ENCODE measurements around the gene GTF2F1.

GRCh38 chr19:6350688-6351087 lies 42.3 kb downstream of the GTF2F1 start:
- TF ChIP-seq CTCF (IDR thresholded peaks at IDR 0.05 in 8 of 11, conservative IDR thresholded peaks at IDR 0.05 in 3 of 11) (no peak), POLR2A (IDR thresholded peaks at IDR 0.05) (no peak), POLR2AphosphoS5 (IDR thresholded peaks at IDR 0.05) (no peak)
